HL-60 (cell line): ENCODE measurements around the gene ALDH5A1.

Source experiments
- DNase-seq, 2 experiments: peaks; one replicate each; pipeline ENCODE4 v3.0.0-alpha.2; 2010 to 2020; ENCODE audit warnings: low read depth in 1 of 2, low spot score in 1 of 2
- H3K27ac ChIP-seq: fragments of 250-450 bp; sonication (Bioruptor Pico); replicated peaks from 2 replicates; pipeline ENCODE4 v1.5.1; 2020; ENCODE audit warnings: mild to moderate bottlenecking, moderate library complexity
- H3K27me3 ChIP-seq: fragments of 250-450 bp; sonication (Bioruptor Pico); 2 replicates; pipeline ENCODE4 v1.5.1; 2021; ENCODE audit warnings: mild to moderate bottlenecking, moderate library complexity; ENCODE audit not compliant: insufficient read depth, poor library complexity, severe bottlenecking
- H3K4me3 ChIP-seq: replicated peaks from 2 replicates; pipeline ENCODE4 v1.5.1; 2011; ENCODE audit warnings: mild to moderate bottlenecking, control low read depth, low read length; ENCODE audit not compliant: insufficient read depth
- GABPA ChIP-seq: IDR thresholded peaks from 2 replicates; pipeline ENCODE4 v1.6.1; 2012; ENCODE audit warnings: low read depth
- POLR2AphosphoS5 ChIP-seq: IDR thresholded peaks from 2 replicates; pipeline ENCODE4 v1.6.1; 2012; ENCODE audit warnings: low read depth
- SPI1 ChIP-seq: IDR thresholded peaks from 2 replicates; pipeline ENCODE4 v1.6.1; 2012; ENCODE audit warnings: low read depth, mild to moderate bottlenecking, borderline replicate concordance
- TF ChIP-seq, protein P1 (sequence below): IDR thresholded peaks from 2 replicates; pipeline ENCODE4 v1.6.1; 2012; ENCODE audit warnings: low read depth; ENCODE audit not compliant: insufficient replicate concordance
- TF ChIP-seq, protein P2 (sequence below): IDR thresholded peaks from one replicate; pipeline ENCODE4 v1.5.1; 2011; ENCODE audit warnings: low read length, control low read depth, inconsistent platforms; ENCODE audit not compliant: insufficient read depth

The ALDH5A1 gene

DNA sequence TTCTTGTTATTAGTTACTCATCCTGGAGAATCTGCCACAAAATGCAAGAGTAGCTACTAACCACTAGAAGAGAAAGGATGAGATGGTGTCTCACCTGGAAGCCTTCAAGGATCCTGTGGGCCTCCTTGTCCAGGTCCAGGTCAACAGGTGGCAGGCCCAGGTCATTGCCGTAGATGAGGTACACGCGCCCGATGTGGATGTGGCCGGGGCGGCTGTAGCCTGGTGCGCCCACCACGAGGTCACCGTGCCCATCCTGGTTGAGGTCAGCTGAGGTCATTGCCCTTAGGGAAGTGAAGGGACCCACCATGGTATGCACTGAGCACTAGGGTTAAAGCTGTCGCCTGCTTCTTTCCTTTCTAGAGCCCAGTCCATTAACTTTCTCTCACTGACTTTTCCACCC lies 40.8 kb upstream of the ALDH5A1 start:
- no peak for DNase-seq
- Histone ChIP-seq H3K27ac (no peak overlapping the region), H3K27me3 (no peaks in the 10 kb centered on the region), H3K4me3 (no peak overlapping the region)
- TF ChIP-seq, protein P1, sequence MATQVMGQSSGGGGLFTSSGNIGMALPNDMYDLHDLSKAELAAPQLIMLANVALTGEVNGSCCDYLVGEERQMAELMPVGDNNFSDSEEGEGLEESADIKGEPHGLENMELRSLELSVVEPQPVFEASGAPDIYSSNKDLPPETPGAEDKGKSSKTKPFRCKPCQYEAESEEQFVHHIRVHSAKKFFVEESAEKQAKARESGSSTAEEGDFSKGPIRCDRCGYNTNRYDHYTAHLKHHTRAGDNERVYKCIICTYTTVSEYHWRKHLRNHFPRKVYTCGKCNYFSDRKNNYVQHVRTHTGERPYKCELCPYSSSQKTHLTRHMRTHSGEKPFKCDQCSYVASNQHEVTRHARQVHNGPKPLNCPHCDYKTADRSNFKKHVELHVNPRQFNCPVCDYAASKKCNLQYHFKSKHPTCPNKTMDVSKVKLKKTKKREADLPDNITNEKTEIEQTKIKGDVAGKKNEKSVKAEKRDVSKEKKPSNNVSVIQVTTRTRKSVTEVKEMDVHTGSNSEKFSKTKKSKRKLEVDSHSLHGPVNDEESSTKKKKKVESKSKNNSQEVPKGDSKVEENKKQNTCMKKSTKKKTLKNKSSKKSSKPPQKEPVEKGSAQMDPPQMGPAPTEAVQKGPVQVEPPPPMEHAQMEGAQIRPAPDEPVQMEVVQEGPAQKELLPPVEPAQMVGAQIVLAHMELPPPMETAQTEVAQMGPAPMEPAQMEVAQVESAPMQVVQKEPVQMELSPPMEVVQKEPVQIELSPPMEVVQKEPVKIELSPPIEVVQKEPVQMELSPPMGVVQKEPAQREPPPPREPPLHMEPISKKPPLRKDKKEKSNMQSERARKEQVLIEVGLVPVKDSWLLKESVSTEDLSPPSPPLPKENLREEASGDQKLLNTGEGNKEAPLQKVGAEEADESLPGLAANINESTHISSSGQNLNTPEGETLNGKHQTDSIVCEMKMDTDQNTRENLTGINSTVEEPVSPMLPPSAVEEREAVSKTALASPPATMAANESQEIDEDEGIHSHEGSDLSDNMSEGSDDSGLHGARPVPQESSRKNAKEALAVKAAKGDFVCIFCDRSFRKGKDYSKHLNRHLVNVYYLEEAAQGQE: no peak
- no peak for TF ChIP-seq POLR2AphosphoS5
- TF ChIP-seq GABPA: no peak
- TF ChIP-seq, protein P2, sequence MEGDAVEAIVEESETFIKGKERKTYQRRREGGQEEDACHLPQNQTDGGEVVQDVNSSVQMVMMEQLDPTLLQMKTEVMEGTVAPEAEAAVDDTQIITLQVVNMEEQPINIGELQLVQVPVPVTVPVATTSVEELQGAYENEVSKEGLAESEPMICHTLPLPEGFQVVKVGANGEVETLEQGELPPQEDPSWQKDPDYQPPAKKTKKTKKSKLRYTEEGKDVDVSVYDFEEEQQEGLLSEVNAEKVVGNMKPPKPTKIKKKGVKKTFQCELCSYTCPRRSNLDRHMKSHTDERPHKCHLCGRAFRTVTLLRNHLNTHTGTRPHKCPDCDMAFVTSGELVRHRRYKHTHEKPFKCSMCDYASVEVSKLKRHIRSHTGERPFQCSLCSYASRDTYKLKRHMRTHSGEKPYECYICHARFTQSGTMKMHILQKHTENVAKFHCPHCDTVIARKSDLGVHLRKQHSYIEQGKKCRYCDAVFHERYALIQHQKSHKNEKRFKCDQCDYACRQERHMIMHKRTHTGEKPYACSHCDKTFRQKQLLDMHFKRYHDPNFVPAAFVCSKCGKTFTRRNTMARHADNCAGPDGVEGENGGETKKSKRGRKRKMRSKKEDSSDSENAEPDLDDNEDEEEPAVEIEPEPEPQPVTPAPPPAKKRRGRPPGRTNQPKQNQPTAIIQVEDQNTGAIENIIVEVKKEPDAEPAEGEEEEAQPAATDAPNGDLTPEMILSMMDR: no peak
- no peak for TF ChIP-seq SPI1

DNA sequence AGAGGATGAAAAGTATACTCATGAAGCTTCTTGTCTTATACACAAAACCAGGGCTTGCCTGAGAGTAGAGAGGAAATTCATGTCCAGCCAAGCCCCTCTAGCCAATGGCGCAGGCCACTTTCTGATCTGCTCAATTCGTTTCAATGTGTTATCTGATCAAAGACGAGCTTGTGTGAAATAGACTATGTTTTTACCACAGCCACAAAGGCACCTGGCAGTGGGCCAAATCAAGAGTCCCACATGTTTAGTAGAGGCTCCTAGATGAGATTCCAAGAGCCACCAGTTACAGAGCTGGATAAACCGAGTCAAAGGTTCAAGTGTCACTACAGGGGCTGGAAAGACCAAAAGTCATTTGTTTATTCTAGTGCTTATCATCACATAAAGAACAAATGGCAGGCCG lies 40.3 kb upstream of the ALDH5A1 start:
- DNase-seq: no peak
- H3K27ac ChIP-seq: no peak overlapping the region
- no peak overlapping the region for H3K4me3 ChIP-seq
- no peaks in the 10 kb centered on the region for H3K27me3 ChIP-seq
- TF ChIP-seq SPI1 (no peak), GABPA (no peak), POLR2AphosphoS5 (no peak)
- TF ChIP-seq, protein P1: no peak
- TF ChIP-seq, protein P2: no peak

DNA sequence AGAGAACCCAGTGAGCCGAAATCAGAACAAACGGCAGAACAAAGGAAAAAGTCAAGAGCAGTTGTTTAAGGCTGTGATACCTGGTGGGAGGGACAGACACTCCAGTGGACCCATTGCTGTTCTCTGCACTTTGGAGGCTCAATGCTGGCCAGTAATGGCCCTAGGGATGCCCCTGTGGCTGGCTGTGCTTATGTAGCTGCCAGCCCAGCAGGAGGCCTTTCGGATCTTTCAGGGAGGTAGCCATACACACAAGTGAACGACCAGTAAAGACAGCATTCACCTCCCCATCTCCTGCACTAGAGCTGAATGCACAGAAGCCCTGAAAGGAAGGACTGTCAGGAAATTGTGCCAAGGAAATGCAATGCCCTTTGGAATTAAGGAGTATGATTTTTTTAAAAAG lies 39.7 kb upstream of the ALDH5A1 start:
- no peak for DNase-seq
- Histone ChIP-seq H3K4me3 (no peak overlapping the region), H3K27ac (no peak overlapping the region), H3K27me3 (no peaks in the 10 kb centered on the region)
- TF ChIP-seq, protein P1: no peak
- no peak for TF ChIP-seq SPI1
- TF ChIP-seq GABPA: no peak
- TF ChIP-seq, protein P2: no peak
- no peak for TF ChIP-seq POLR2AphosphoS5
